ENCODE measurements around the gene RIC3.

The RIC3 gene

GRCh38 chr11:8086001-8086479 is 82.8 kb downstream of the RIC3 start:
- no peak for DNase-seq

DNA sequence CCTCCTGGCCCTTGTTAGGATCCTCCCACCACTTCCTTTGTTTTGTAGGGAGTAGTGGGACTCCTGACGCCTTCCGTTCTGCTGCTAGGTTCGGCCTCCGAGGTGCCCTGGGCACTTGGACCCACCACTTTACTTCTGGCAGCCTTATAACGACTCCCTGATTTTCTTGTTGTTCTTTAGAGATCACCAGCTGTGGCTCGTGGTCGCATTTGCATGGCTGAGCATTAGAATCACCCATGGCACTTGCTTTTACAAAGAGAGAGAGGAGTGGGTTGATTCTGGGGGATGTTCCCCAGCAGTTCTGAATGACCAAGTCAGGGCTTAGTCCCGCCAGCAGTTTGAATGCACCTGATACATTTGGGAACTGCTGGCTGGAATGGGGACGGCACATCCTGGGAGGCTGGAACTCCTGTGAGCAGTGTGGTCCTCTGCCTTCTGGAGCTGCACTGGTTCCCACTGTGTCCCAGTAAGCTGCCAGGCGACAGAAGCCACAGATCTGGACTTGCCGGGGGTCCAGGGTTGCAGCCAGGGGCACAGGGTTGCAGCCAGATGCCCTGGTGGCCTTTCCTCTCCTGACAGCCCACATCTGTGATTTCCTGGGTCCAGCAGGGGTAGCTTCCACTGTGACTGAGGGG is 83.7 kb downstream of the RIC3 start:
- no peak for DNase-seq

DNA sequence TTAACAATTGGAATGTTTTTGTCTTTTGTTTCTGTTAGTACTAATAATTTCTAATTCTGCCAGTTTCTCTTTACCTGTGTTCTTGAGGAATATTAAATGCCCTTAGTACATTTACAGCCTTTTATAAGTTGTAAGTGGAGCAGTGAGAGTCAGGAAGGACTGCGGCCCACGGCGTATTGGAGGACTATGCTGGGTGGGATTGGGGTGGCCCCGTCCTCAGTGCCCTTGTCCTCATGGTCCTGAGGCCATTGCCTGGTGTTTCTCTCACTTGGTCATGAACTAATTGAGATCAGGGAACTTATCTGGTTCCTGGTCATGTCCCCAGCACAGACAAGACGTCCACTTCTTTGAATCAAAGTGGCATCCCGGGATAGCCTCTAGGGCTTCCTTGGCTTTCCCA is 84.5 kb downstream of the RIC3 start:
- DNase-seq, result no peak

GRCh38 chr11:8083871-8084281 is 84.9 kb downstream of the RIC3 start:
- no peak for DNase-seq

- DNase-seq, result no peak
These were observed 85.8 kb downstream of the RIC3 start for GRCh38 chr11:8083088-8083395.

GRCh38 chr11:8082391-8083087 is 86.3 kb downstream of the RIC3 start:
- no peak for DNase-seq

DNA sequence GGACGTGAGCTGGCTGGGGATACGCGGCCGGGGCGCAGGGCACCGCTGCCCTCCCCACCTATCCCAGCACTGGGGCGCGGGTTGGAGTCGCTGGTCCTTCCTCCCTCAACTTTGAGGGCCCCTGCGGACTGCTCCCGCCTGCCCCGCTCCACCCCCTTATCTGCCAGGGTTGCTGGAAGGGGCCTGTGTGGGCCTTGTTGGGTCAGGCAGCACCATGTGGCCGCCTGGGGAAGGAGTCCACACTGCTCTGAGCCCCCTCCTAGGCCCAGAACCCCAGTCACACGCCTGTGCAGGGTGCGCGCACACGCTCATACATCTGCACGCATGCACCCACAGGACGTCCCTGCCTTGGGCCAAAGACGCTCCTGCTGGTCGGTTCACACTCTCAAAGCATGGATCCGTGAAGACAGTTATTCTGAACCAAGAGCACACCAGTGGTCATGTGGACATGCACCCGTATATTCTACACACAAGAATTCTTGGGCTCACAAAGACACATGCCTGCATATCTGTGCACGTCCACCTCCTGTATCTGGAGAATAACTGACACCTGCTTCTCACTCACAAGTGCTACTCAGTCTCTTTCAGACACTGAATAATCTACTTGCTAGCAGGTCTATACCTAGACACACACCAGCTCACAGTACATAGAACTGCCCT is 87.1 kb downstream of the RIC3 start:
- DNase-seq, result no peak

- DNase-seq, result no peak
These were observed 87.9 kb downstream of the RIC3 start, which contains the start of gene TUB for GRCh38 chr11:8080674-8081590. TUB (plus strand) TSS chr11:8081211; CDS start chr11:8081511, 300 bp downstream.

DNA sequence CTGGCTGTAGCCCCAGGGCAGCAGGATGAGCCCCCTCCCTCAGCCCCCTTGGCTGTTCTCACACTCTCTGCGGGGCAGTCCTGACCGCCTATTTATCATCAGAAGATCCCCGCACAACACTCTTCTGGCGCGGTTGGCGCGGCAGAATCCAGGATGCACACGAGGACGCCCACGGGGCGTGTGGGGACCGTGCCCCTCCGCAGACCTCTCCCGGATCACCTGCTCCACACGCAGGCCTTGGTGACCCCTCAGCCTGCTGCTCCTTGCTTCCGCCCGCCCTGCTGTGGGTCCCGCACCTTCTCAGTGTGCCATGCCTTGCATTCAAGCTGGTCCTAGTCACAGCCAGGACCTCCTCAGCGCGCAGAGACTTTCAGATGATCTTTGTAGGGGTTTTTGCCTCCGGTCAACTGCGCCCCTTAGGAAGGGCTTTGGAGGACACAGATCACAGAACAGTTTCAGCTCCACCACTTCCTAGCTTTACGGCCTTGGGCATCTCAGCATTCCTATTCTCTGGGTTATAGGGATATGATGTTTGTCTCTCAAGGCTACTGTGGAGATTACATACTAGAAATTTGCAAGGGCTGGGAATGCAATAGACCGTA is 88.7 kb downstream of the RIC3 start:
- DNase-seq, result no peak

DNA sequence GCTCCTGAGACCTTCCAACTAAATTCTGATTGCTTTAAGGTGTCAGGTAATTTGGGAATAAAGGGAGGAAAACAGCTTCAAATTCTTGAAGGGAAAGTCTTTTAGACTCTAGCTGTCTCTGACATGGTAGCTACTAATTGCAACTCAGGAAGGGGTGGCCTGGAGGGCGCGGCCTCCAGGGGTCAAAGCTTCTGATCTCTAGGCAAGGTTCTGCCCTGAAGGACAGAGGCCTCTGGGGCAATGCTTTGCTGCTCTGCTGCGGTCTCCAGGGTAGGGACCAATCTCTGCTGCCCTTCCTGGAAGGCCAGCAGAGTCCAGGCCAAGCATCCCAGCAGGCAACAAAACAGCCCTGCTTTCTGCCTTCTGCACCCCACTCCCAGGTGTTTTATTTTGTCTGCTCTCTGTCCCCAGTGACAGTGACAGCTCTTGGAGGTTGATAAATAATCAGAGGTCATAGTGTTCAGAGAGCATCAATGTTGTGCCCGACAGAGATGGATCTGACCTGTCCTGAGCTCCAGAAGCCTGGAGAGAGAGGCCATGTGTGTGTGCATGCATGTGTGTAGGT is 89.6 kb downstream of the RIC3 start:
- DNase-seq, result no peak

- no peak for DNase-seq
These were observed 93.6 kb downstream of the RIC3 start for GRCh38 chr11:8075119-8075726.

DNA sequence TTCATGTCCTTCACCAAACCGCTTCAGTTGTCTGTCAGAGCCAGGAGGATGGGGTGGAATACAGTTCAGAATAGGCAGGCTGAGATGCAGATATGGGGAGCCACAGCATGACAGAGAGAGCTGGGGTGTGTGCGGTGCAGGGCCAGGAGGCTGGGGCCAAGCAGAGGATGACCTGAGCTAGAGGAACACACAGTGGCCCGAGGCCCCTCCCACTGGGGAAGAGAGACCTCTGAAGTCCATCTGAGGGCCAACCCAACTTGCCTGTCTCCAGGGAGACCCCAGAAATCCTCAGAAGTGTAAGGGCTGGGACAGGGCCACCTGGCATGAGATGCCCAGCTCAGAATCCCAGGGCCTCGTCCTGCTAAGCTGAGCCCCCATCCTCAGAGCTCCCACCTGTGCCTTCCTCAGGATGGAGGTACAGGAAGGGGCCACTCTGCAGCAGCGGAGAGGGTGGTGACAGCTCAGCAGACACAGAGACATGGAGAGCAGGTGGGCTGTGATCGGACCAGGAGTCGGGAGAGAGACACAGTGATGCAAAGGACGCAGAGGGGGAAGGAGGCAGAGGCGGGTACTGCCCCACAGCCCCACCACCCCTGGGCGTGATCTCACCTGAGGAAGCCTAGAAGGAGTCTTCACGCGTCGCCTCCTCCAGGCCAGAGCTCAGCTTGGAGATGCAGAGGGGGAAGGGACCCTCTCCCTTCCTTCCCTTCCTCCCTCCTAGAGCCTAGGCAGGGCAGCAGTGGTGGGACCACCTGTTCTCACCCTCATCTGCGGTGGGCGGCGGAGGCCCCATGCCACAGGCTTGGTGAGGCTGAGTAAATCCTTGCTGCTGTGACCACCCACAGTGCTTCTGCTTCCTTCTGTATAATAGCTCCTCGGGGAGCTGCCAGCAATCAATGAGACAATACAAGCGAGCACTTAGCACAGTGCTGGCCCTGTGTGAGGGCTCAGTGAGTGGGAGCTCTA is 96.9 kb downstream of the RIC3 start:
- no peak for DNase-seq

DNA sequence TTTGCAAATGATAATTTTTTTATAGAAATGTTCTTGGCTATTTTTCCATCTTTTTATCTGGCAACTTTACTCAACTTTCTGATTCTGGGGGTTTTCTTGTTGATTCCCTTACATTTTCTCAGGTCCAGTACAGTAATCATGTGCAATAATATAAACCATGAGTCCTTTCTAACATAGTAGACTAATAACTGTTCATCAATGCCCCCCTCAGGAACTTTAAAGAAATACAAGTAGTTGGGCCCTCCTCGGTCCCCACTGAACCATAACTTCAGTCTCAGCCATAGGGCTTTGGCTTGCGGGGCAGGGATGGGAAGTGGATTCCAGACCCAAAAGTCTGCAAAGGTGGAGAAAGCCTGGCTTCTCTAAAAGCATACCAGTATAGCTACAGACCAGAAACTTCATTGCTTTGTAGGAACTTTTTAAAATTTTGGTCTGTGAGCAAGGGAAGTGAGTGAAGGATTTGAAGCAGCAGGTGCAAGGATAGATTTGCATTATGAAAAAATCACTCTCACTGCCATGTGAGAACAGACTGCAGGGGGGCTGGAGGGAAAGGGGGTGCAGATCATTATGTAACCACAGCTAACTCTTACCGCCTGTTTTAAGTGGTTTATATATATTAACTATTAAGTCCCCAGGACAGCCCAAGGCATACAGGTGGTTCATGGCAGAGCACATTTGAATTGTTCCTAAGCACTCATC is 98.3 kb downstream of the RIC3 start:
- peak; percentile 42 for DNase-seq

GRCh38 chr11:8069771-8070170 is 99.1 kb downstream of the RIC3 start:
- no peak for DNase-seq

GRCh38 chr11:8068605-8069221 is 100.1 kb downstream of the RIC3 start:
- DNase-seq, result peak; percentile 3

DNA sequence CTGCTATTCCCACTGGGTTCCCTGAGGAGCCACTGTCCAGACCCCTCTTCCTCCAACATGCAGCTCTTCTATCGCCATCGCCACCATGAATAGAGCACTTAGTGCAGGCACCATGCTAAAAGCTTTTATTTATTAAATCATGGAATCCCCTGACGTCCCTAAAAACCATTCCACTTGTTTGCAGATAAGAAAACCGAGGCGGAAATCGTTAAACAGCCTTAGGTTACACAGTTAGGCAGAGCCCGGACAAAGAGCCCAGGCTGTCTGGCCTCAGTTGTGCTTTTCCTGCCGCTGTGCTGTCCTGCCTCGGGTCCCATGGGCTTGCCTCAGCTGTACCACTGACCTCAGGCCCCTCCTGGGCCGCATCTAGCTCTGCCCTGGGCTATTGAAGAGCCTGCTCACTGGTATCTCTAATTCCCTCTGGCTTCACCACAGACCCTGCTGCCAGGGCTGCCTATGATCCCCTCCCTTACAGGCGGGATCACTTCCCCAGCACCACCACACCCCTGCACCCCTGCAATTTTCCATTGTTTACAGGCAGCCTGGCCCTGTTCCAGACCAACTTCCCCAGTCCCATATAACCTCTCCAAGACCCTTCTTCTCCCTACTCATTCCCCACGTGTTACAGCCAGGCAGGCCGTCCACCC is 100.8 kb downstream of the RIC3 start:
- no peak for DNase-seq

GRCh38 chr11:8067567-8067928 is 101.3 kb downstream of the RIC3 start:
- no peak for DNase-seq

- DNase-seq, result no peak
These were observed 101.8 kb downstream of the RIC3 start for GRCh38 chr11:8066911-8067455.
